HG02759 (cell line): ENCODE results near the gene FAM131C.
"Not testable (repeated sequence)": the region's sequence is repeated elsewhere in the genome, so short reads cannot be mapped to it uniquely, and the experiment has no call there.

Source experiments
- ATAC-seq: cut with Tn5 transposase; IDR thresholded peaks from one replicate; pipeline ENCODE4 v1.9.1; 2021; ENCODE audit warnings: mild to moderate bottlenecking, moderate library complexity; ENCODE audit not compliant: unreplicated experiment

FAM131C gene

DNA sequence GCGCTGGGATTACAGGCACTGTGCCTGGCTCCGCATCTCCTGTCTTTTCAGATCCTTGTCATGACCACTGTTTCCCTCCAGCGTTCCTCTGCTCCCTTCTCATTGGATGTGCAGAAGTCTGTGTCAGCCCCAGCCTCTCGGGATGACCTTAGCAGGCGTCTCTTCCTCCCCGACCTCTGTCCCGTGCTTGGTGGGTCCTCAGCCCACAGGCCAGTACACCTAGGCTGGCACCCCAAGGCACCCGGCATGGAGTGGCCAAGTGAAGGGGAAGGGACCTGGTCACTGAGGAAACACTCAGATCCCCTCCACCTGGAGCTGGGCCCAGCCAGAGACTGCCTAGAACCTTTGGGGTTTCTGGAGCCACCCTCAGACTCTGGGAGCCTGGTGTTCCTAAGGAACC, 32.3 kb downstream of the FAM131C start:
- no peak for ATAC-seq

DNA sequence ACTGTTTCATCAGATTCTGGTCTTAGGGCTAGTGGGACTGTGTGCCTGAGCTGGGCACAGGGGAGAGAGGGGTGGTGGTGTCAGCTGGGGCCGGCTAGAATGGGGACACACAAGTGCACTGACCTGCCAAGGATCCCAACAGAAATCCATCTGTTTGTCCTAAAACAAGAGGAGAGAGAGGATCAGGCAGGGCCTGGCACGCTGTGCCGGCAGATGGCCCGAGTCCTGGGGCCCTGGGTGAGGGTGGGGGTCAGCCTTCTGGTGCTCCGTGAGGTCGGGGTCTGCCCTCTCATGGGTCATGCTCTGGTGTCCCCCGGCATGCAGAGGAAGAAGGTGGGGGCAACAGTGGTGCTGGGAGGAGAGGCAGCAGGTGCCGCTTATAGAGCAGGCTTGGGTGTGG, 33.6 kb downstream of the FAM131C start:
- ATAC-seq, result not testable (repeated sequence)

DNA sequence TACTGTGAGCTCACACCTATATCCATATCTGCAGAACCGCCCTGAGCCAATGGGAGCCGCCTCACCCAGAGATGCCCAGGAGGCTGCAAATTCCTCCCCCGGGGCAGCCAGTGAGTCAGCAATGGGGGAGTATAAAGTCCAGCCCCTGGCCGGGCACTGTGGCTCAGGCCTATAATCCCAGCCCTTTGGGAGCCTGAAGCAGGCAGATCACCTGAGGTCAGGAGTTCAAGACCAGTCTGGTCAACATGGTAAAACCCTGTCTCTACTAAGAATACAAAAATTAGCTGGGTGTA, 34.9 kb downstream of the FAM131C start:
- ATAC-seq, result no peak

DNA sequence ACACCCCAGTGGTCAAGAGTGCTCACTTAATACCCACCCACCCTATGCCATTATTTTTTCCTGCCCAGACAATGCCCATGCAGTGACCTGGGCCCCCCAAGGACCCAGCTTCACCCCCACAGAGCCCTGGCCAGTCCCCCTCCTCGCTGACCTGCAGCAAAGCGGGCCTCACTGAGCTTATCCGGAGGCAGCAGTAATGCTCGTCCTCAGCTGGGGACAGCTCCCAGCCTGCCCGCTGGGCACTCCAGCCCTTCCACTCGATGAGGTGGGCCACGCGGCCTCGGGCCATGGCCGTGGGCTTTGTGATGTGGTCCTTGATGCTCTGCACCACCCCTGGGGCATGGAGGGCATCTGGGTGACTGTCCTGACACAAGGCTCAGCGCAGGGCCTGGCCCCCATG, 37.0 kb downstream of the FAM131C start:
- ATAC-seq, result not testable (repeated sequence)

DNA sequence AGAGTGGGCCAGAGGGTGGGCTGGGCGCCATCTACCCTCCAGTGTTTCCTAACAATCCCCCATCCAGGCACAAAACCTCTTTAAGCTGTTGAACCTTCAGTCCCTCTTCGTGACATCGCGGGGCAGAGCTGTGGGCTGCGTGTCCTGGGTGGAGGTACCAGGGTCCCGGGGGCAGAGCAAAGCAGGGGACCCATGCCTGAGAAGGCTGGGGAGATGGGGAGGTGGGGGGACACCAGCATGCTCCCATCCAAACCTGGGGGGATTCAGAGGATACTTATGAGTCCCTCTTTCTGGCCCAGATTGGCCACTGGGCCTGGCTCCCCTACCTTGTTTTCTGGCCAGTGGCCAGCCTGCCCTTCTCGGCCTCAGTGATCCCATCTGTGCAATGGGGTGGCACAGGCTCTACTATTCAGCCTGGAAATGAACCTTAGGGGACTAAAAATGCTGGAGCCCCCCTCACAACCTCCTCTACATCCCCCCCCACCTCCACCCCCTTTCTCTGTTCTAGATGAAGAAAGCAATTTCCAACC, 40.3 kb downstream of the FAM131C start:
- ATAC-seq, result not testable (repeated sequence)

DNA sequence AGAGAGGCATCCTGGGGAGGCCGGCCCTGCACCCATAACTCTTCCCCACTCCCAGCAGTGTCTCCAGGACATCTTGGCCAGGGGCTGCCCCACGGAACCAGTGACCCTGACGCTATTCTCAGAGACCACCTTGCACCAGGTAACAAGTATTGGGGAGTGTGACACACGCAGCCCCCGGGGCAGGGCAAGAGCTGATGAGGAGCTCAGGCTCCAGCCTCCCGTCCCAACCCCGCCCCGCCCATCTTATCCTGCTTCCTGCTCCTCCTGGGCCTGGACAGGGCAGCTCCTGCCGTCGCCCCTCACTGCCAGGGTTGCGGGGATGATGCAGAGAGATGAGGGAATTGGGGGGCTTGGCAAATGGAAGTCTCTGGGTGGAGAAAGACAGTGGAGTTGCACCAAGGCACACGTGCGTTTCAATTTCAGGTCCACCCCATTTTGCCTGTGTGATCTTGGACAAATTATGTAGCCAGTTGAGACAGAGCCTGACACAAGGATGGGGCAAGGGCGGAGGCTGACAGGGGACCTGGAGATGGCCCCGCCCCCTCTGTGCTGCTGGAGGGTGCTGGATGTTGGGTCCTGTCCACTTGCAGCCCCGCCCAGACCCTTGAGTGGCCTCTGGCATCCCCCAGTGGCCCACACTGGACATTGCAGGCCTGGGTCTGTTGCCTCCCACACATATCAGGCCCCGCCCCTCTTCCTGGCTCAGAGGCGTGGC, 40.9 kb downstream of the FAM131C start:
- ATAC-seq, result no peak

DNA sequence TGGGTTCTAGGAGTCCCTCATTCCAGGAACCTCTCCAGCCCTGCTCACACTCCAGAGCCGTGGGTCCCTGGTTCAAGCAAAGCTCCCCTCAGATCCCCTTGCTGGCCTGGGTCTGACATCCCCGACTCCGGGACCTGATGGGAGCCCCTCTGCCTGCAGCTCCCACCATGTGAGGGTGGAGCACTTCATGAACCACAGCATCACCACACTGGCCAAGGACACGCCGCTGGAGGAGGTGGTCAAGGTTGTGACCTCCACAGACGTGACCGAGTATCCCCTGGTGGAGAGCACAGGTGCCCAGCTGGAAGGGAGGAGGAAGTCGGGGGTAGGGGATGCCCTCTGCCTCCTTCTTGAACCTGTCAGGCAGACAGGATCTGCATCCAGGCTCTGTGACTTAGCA, 41.9 kb downstream of the FAM131C start:
- no peak for ATAC-seq

DNA sequence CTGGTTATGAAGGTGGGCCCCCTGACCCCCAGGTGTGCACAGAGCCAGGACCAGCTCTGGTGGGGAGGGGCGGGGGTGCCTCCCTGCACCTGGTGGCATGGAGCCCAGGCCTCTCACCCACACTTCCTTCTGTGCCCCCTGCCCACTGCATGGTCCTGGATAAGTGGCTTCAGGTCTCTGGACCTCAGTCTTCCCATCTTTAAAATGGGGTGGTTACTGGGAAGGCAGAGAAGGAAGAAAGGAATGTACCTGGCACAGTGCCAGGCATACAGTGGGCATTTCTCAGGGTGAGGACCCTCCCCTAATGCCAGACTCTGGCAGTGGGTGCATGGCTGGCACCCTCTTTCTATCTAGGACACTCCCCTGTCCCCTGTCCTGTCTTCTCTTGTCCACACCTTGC, 44.2 kb downstream of the FAM131C start:
- ATAC-seq, result no peak

DNA sequence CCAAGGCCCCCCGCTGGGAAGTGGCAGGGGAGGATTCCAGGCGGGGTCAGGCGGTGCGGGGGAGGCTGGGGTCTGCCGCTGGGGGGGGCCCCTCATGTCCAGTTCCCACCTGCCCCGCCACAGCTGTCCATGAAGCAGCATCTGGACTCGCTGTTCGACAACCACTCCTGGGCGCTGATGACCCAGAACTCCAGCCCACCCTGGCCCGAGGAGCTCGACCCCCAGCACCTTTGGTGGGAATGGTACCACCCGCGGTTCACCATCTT, 44.5 kb downstream of the FAM131C start:
- ATAC-seq, result not testable (repeated sequence)

DNA sequence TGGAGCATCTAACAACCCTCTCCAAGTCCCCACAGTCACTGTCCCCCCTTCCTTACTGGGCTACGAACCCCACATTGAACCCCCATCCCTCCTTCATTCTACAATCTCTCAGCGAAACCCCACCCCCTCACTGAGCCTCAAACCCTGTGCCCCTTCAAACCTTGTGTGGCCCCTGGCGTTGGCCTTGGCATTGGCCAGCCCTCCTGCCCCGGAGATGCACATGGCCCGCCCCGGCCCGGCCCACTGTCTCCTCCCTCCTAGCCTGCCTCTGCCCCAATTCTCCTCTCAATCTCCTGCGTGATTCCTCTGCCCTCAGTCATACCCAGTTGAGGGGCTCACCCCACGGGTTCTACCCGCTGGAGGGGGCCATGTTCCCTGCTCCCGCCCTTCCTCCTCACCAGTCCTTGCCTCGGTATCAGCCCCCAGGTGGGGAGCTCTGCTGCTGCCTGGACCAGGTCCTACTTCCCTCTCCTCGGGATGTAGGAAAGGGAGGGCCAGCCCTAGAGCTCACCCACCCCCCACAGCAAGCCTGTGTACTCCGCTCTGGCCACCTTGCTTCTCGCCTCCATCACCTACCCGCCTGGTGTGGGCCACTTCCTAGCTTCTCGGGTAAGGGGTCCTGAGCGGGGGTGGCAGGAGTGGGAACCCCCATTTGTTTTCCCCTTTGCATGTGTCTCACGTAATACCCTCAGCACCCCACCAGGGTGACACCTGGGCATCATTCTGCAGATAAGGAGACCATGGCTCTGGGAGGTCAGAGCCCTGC, 45.0 kb downstream of the FAM131C start:
- ATAC-seq, result no peak

DNA sequence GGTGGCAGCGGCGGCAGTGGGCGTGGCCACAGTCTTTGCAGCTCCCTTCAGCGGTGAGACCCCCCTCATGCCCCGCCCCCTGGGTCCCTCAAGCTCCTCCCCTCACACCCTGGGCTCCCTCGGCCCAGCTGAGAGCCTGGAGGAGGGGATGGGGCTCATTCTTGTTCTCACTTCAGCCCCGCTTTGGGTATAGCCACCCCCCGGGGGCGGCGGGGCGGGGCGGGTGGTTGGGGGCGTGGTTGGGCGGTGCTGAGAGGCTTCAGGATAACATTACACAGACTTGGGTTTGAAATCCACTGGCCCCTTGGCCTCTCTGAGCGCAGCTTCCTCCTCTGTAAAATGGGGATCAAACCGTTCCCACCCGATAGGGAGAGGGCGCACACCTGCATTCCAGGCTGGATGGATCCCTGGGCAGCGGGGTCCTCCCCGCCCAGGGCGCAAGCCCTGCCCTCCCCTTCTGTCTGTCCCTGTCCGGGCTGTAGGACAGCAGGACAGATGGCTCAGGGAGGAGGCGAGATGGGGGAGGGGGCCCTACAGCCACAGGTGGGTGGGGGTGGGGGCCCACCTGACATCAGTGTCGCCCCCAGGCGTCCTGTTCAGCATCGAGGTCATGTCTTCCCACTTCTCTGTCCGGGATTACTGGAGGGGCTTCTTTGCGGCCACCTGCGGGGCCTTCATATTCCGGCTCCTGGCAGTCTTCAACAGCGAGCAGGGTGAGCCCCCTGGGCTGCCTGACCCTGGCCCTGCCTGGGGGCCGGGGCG, 46.5 kb downstream of the FAM131C start:
- no peak for ATAC-seq

DNA sequence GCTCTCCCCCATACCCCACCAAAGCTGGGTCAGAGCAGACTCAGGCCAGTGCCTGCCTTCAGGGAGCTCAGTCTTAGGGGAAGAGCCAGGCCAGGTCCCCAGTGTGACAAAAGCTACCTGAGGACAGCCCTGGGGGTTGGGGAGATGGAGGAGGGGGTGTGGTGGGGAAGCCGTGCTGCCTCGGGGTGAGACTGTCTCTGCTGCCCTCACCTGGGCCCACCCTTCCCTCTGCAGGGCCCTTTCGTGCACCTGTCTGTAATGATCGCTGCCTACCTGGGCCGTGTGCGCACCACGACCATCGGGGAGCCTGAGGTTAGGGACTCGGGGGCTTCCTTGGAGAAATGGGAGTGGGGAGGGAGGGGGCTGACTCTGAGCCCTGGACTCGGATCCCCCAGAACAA, 47.1 kb downstream of the FAM131C start:
- not testable (repeated sequence) for ATAC-seq

DNA sequence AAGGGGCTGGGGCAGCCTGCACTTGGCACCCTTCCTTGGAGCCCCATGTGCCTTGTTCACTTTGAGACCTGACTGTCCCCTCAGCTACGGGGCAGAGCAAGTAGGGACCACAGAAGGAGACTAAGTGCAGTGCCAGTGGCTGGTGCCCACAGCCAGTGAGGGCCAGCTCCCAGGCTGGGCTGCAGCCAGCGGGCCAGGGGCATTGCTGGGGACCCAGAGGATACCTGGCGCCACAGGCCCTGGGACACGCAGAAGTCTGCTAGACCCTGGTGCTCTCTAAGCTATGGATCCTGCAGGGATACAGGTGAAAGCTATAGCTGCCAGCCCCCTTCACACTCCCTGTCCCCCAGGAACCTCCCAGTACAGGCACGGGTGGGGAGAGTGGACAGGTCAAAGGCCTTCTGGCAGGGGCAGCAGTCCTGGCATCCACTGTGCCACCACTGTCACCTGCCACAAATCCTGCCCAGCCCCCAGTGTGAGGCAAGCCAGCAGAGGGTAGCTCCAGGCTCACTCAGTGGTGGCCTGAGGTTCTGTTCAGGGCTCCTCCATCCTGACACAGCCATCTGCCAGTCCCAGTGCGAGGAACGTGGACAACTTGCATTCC, 50.3 kb downstream of the FAM131C start:
- ATAC-seq, result no peak

DNA sequence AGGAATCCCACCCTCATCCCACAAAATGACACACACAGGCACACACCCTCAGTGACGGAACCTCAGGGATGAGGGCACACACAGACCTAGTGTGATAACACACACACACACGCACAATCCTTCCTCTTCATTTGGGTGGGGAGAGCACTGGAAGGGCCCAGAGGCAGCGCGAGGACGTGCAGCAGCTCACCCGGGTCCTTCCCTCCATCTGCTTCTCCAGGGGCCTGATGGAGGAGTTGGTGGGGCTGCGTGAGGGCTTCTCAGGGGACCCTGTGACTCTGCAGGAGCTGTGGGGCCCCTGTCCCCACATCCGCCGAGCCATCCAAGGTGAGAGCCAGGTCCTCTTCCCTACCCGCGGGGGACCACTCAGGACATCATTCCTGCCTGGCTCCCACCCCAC, 51.1 kb downstream of the FAM131C start:
- no peak for ATAC-seq

DNA sequence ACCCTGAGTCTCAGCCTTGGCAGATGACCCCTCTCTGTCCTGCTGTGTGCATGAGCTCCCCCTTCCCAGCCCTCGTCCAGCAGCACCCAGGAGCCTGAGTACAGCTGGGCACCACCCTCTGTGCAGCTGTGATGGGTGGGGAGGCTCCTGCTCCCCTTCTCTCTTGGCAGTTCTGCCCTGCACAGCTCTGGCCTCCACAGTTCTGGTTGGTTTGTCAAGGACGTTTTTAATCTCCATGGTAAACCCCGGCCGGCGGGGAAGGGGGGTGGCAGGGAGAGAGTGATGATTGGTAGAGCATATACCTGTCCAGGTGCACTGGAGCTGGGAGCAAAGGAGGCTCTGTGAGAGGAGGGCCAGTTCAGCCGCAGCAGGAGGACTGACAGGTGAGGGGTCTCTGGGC, 51.8 kb downstream of the FAM131C start, which contains the start of gene CLCNKA:
Gene CLCNKA, plus strand, starts transcription at position 356 of the 400 bp plus-strand sequence. CDS start 584 bp downstream, outside the sequence.
- no peak for ATAC-seq

DNA sequence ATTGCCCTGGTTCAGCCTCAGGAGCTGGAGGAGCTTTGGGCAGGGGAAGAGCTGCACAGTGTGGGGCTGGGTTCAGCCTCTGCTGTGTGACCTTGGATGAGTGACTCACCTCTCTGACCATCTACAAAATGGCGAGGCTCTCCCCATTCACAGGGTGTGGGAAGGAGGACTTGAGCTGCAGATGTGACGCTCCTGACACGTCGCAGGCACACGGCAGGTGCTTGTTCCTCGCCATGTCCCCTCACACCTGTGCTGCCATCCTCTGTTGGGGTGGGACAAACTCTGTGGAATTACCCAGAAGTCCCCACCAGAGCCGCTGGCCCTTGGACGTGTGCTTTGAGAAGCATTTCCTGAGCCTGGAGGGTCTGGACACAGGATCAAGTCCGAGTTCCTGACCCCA, 52.6 kb downstream of the FAM131C start:
- not testable (repeated sequence) for ATAC-seq

DNA sequence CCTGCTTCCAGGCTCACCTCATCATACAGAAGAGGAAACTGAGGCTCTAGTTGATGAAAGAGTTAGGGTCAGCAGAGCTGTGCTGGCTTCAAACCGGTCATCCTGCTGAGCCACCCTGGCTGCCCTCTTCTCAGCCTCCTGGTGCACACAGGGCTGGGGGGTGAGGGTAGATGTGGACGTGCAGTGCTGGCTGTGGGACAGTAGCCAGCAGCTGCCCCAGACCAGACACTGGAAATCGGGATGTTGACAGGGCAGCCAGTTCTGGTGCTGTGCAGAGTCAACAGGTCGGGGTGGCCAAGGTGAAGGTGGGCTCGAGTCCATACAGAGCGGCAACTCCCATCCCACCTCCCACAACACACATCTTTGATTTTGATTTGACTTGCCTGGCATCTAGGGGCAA, 53.1 kb downstream of the FAM131C start:
- ATAC-seq, result no peak

DNA sequence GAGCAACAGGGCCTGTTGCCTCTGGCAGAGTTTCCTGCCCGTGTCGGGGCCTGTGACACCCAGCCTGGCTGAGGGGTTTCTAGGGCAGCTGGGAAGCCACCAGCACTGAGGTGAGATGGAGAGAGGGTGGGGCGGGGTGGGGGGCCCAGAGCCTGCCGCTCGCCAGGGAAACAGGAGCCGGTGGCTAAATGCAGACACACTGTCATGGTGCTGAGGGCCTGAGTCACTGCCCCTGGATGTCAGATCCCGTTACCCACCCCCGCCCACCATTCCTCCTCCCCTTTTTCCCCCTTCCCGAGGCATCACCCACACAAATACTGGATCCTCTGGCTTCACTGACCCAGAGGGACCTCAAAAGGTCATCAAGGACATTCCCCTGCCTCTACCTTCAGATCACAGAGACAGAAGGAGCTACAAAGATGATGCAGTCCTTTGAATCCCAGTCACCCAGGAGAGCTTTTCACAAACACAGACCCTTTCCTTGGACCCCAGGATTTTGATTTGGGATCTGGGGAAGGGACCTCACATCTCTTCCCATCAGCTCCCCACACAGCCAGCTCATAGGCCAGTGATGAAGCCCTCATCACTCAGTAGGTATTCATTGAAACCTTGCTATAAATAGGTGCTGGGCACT, 53.7 kb downstream of the FAM131C start:
- no peak for ATAC-seq

DNA sequence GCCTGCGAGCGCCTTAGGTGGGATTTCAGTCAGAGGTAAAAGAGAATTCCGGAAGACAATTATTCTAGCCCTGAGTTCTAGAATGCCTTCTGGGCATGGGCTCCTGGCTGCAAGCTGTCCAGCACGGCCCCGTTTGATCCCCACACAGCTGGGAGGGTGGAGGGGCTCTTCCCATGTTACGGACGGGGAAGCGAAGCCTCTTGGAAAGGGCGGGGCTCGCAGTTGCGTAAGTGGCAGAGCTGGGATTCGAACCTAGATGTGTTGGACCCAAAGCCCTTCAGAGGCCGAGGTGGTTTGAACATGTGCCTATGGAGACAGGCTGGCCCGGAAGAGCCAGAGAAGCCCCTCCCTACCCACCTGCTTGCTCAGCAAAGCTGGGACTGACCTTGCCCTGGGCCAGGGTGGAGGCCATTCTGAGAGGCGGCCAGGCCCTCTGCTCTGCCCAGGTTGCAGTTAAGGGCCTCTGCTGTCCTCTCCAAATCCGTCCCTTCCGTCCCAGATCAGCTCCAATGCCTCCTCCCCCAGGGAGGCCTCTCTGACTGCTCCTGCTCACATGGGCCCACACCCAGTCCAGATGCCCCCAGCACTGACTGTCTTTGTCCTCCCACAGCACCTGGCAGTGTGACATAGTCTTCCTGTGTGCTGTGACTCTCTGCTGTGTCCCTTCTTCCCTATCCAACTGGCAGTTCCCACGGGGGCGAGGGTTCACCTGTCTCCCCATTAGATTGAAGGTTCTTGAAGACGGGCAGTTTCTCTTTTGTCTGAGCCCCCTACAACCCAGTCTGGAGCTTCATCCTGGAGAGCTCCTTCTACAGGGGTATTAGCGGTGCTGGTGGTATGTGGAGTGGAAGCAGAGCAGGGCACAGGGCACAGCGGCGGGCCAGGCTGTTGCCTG, 54.5 kb downstream of the FAM131C start:
- ATAC-seq, result no peak

DNA sequence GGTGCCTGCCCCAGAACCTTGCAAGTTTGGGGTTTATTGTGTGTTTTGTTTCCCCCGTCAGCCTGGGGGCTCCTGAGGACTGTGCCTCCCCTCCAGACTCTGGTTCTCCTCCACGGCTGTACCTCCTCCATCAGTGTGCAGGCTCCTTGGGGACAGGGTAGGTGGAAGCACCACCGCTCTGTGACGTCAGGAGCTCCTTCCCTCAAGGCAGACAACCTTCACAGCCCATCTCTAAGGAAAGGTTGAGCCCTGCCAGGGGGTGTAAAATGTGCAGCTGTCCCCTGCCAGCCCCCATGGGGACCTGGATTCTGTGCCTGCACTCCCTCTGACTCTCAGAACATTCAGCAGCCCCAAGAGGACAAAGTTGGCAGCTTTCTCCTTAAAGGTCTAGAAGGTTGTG, 55.1 kb downstream of the FAM131C start:
- ATAC-seq, result no peak
